Measurements from ENCODE around the gene ZNF827. TPM values are rescaled to one million over a fixed set of nuclear protein-coding genes. Genes with fewer than 3 reads are reported as not detected.

Gene ZNF827
- polyA plus RNA-seq, 1 experiment, result 15.1 TPM

- H3K36me3 ChIP-seq (ENCODE audit: control insufficient read depth, insufficient read depth, low read length), result no peaks in the 10 kb centered on the region; the same call in 1 of the 2 replicates
- no peaks in the 10 kb centered on the region for H3K27me3 ChIP-seq (ENCODE audit: control insufficient read depth, insufficient read depth, low read length)
- ChIA-PET CTCF (interaction anchor here (0.6 kb wide), 1 partner anchor 236 kb away, joined by 3 read pairs; no protein-coding TSS in a partner anchor), POLR2A (no interaction called here)
- DNase-seq (ENCODE audit: low read depth), result no peak
- no peak for TF ChIP-seq CTCF (IDR thresholded peaks at IDR 0.05; ENCODE audit: insufficient read depth, low read depth, low read length)
- H3K4me3 ChIP-seq (ENCODE audit: low read depth, low read length), result no peak overlapping the region
These were observed 207.6 kb downstream of the ZNF827 start for GRCh38 chr4:145731028-145731427.

GRCh38 chr4:145730026-145730425 is 208.6 kb downstream of the ZNF827 start:
- H3K27me3 ChIP-seq (ENCODE audit: control insufficient read depth, insufficient read depth, low read length), result no peaks in the 10 kb centered on the region
- no peak for DNase-seq (ENCODE audit: low read depth)
- no peak overlapping the region for H3K4me3 ChIP-seq (ENCODE audit: low read depth, low read length)
- no peaks in the 10 kb centered on the region; the same call in 1 of the 2 replicates for H3K36me3 ChIP-seq (ENCODE audit: control insufficient read depth, insufficient read depth, low read length)
- no peak for TF ChIP-seq CTCF (IDR thresholded peaks at IDR 0.05; ENCODE audit: insufficient read depth, low read depth, low read length)
- ChIA-PET CTCF (no interaction called here), POLR2A (no interaction called here)

- Histone ChIP-seq H3K27me3 (ENCODE audit: control insufficient read depth, insufficient read depth, low read length) (no peaks in the 10 kb centered on the region), H3K4me3 (ENCODE audit: low read depth, low read length) (no peak overlapping the region), H3K36me3 (ENCODE audit: control insufficient read depth, insufficient read depth, low read length) (no peaks in the 10 kb centered on the region; the same call in 1 of the 2 replicates)
- CTCF ChIA-PET, result no interaction called here
- POLR2A ChIA-PET, result no interaction called here
- no peak for TF ChIP-seq CTCF (IDR thresholded peaks at IDR 0.05; ENCODE audit: insufficient read depth, low read depth, low read length)
- DNase-seq (ENCODE audit: low read depth), result no peak
These were observed 215.3 kb downstream of the ZNF827 start for GRCh38 chr4:145723336-145723735.

- no peak for DNase-seq (ENCODE audit: low read depth)
- H3K36me3 ChIP-seq (ENCODE audit: control insufficient read depth, insufficient read depth, low read length), result no peaks in the 10 kb centered on the region; the same call in 1 of the 2 replicates
- ChIA-PET POLR2A (no interaction called here), CTCF (no interaction called here)
- no peak for TF ChIP-seq CTCF (IDR thresholded peaks at IDR 0.05; ENCODE audit: insufficient read depth, low read depth, low read length)
- no peak overlapping the region for H3K4me3 ChIP-seq (ENCODE audit: low read depth, low read length)
- no peaks in the 10 kb centered on the region for H3K27me3 ChIP-seq (ENCODE audit: control insufficient read depth, insufficient read depth, low read length)
These were observed 216.1 kb downstream of the ZNF827 start for GRCh38 chr4:145722561-145722960.

- Histone ChIP-seq H3K27me3 (ENCODE audit: control insufficient read depth, insufficient read depth, low read length) (no peaks in the 10 kb centered on the region), H3K36me3 (ENCODE audit: control insufficient read depth, insufficient read depth, low read length) (no peaks in the 10 kb centered on the region), H3K4me3 (ENCODE audit: low read depth, low read length) (no peak overlapping the region)
- POLR2A ChIA-PET, result interaction anchor here (0.6 kb wide), 1 partner anchor 12 kb away, joined by 3 read pairs; no protein-coding TSS in a partner anchor
- no peak for DNase-seq (ENCODE audit: low read depth)
- no peak for TF ChIP-seq CTCF (IDR thresholded peaks at IDR 0.05; ENCODE audit: insufficient read depth, low read depth, low read length)
- CTCF ChIA-PET, result no interaction called here
These were observed 218.0 kb downstream of the ZNF827 start for GRCh38 chr4:145720656-145721055.
